Activated CD4-positive, alpha-beta T cell treated with anti-CD3 and anti-CD28 coated beads, Interleukin-10, Interleukin-2, amounts not matched to agents 100 ng/mL and 50 ng/mL, durations not matched to agents 16 hours and 8 hours (primary cell): ENCODE results near the gene MRPL50.
"Not testable (repeated sequence)": the region's sequence is repeated elsewhere in the genome, so short reads cannot be mapped to it uniquely, and the experiment has no call there.

Experiments
- DNase-seq: peaks from one replicate; pipeline ENCODE4 v3.0.0-alpha.2; 2020

The MRPL50 gene

DNA sequence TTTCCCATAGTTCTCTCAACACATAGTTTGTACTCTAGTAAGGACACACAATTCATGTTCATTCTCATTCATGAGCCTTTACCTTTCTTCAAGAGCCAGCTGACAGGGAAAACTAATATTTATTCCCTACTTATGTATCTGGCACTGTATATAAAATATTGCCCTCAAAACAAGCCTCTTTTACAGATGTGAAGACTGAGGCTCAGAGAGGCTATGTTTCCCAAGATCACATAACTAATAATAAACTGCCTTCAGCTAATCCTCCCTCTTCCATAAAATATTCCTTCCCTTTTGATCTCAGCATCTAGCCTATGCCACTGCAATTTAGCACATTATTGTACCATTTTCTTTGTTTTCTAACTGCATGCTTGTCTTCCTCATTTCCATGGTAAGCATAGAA lies 19.0 kb upstream of the MRPL50 start:
- DNase-seq: no peak

GRCh38 chr9:101415578-101415977 lies 17.2 kb upstream of the MRPL50 start:
- DNase-seq: no peak

GRCh38 chr9:101414839-101415238 lies 16.4 kb upstream of the MRPL50 start:
- DNase-seq: no peak

DNA sequence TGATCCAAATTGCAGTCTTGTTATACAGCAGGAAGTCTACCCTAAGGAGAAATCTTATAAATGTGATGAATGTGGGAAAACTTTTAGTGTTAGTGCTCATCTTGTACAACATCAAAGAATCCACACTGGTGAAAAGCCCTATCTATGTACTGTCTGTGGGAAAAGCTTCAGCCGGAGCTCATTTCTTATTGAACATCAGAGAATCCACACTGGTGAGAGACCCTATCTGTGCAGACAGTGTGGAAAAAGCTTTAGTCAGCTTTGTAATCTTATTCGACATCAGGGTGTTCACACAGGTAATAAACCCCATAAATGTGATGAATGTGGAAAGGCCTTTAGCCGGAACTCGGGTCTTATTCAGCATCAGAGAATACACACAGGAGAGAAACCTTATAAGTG lies 10.7 kb upstream of the MRPL50 start:
- DNase-seq: no peak

- DNase-seq: no peak
Observed at GRCh38 chr9:101408374-101409078, 10.1 kb upstream of the MRPL50 start.

DNA sequence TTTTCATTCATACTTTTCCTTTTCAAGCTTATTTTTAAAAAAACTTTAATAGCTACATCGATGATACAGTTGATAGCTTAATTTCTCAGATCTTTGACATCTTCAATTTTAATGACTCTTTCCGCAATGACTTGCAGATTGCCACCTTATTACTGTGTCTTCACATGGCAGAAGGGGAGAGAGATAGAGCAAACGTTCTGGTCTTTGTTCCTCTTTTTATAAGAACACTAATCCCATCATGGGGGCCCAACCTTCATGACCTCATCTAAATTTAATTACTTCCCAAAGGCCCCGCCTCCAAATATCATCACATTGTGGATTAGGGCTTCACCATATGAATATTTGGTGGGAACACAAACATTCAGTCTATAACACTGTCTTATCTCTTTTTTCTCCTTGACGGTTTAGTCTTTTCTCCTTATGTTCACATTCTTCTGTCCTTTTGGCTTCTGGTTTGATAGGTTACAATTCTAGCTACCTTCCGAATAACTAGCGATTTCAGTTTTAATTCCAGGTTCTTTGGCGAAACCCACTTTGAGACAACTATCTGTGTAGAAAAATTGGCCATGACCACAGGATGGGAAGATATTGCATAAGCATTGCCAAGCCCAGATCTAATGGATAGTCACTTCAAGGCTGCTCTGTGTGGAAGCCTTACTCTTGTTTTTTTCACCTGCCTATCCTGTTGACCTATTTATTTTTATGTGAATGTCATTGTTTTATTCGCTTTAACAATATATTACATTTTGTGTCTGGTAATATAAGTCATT lies 5.3 kb upstream of the MRPL50 start:
- DNase-seq: no peak

DNA sequence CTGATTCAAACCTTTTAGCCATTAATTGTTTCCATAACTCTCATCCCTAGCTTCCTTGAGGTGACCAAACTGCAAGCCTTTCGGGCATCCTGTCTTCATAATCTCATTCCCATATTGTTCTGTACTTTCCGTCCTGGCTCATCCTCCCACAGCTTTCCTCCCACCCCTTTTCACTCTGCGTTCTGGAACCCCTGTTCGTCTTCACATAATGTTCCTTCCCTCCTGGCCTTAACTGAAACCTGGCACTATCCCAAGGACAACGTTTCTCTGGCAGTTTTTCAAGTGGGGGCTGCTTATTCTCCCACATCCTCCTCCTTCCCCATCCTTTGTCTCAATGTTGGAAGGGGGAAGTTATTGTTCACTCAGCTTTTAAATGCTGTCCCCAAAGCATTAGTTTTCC lies 1.7 kb upstream of the MRPL50 start:
- no peak for DNase-seq

DNA sequence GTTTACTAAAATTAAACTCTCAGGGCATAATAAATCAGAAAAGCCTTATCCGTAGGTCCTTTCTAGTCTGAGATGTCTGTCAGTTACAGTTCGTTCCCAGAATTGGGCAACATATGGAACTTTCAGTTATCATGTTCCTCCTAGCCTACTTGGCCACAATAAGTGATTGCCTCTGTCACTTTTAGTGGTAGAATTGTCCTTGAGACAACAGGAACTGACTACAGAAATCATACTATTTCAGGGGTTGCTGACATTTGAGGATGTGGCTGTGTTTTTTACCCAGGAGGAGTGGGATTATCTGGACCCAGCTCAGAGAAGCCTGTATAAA lies 1.2 kb upstream of the MRPL50 start:
- DNase-seq: peak; percentile 18

DNA sequence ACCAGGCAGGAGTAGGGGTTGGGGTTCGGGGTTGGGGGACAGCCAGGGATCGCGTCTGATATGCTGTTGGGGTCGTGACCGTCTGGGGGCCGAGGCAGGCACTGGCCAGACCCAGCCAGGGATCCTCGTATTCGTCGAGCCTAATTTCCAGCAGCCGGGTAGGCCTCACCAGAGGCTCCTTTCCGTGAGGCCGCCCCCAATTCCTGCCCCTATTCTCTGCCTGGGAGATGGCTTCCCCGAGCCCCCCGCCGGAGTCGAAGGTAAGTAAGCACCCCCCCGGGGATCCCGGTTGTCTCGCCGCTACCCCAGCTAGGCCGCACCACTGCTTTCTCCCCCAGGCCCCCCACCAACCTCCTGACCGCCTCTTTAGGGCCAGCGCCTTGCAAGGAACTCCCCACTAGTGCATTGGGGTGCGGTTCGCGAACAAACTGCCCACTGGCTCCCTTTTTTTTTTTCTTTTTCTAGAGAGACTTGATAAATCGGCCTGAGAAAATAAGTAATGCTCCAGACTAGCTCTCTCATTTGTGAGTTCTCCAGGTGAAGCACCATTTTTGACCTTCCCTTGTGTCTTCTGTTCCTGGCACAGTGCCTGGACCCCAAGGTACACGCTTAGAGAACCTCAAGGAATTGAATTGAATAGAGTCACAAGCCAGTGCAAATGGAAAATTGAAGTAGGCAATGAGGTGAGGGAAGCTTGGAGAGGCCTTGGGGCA lies 668 bp upstream of the MRPL50 start:
- no peak for DNase-seq

DNA sequence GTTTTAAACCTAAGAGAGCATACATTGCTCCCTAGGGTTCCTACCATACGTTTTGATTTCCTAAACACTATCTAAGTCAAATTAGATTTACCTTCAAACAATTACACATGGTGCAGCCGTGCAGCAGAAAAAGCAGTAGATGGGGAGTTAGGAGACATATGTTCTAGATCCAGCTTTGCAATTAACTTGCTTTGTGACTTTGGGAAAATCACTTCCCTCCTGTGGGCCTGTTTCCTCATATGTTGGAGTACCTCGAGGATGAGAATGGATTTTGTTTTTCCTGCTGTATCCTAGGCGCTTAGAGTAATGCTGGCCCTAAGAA lies 711 bp downstream of the MRPL50 start:
- DNase-seq: no peak

GRCh38 chr9:101394687-101395086 lies 3.7 kb downstream of the MRPL50 start:
- DNase-seq: no peak

DNA sequence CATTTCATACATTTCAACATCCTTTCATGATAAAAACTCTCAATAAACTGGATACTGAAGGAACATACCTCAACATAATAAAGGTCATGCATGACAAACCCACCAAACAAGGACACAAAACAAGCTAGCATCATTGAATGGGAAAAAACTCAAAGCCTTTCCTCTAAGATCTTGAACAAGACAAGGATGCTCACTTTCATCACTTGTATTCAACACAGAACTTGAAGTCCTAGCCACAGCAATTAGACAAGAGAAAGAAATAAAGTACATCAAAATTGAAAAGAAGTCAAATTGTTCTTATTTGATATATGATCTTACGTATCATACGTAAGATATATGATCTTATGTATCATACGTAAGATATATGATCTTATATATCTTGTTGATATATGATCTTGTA lies 5.3 kb downstream of the MRPL50 start:
- DNase-seq: no peak

DNA sequence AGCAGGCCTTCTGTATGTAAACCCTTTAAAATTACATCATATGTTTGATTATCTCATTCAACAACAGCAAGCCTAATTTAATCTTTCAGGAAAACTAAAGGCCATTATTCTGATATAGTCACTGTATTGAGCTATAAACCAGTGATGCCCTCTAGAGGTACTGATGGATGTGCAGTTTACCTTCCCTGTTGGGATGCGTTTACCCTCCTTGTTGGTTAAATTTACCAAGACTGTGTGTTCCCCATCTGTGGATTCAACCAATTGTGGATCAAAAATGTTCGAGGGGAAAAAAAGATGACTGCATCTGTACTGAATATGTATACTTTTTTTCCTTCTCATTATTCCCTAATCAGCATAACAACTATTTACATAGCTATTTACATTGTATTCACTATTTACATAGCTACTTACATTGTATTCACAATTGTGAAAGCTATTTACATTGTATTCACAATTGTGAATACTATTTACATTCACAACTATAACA lies 9.9 kb downstream of the MRPL50 start:
- no peak for DNase-seq

DNA sequence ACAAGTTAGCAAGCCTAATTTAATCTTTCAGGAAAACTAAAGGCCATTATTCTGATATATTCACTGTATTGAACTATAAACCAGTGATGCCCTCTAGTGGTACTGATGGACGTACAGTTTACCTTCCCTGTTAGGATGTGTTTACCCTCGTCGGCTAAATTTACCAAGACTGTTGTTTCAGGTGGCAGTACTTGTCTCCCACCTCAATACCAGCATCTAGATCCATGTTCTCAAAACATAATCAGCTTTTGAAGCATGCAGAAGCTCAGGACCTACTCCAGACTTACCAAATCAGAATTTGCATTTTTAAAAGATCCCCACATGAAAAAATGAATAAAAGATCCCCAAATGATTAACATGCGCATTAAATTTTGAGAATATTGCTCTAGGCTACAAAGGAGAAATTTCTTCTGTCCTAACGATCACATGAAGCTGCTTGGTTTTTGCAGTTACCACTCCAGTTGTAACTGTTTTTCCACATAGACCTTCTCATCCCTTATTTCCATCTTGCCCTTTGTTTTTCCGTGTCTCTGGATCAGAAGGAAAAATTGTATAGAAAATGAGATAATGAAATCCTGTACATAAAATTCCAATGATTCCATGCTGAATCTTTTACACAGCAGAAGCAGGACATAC lies 10.4 kb downstream of the MRPL50 start:
- peak; percentile 44 for DNase-seq

DNA sequence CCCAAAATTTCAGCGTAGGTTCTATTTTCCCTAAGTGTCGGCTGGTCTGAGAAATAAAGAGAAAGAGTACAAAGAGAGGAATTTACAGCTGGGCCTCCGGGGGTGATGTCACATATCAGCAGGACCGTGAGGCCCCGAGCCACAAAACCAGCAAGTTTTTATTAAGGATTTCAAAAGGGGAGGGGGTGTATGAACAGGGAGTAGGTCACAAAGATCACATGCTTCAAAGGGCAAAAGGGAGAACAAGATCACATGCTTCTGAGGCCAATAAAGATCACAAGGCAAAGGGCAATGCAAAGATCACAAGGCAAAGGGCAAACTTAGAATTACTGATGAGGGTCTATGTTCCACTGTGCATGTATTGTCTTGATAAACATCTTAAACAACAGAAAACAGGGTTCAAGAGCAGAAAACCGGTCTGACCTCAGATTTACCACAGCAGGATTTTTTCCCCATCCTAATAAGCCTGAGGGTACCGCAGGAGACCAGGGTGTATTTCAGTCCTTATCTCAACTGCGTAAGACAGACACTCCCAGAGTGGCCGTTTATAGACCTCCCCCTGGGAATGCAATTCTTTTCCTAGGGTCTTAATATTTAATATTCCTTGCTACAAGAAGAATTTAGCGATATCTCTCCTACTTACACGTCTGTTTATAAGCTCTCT lies 13.4 kb downstream of the MRPL50 start, which contains the start of gene BAAT:
Gene BAAT (minus strand): TSS at position 134 of the 664 bp plus-strand sequence. CDS start 13,602 bp downstream, outside the sequence.
- not testable (repeated sequence) for DNase-seq

DNA sequence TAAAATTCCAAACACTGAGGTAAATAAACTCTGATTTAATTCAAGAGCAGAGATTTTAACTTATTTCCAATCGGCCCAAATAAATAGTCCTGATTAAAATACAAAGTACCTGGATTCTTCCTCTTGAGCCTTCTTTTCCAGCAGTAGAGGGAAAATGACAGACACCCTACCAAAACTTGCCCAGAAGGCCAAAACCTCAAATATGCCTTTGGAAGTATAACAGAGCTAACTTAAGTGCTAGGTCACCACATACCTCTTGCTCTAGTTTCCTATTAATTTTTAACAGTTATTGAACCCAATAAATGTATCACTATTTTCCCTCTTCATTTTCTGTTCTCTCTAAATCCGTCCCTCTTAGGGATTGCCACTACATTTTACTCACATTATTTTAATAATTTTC lies 15.1 kb downstream of the MRPL50 start:
- no peak for DNase-seq

DNA sequence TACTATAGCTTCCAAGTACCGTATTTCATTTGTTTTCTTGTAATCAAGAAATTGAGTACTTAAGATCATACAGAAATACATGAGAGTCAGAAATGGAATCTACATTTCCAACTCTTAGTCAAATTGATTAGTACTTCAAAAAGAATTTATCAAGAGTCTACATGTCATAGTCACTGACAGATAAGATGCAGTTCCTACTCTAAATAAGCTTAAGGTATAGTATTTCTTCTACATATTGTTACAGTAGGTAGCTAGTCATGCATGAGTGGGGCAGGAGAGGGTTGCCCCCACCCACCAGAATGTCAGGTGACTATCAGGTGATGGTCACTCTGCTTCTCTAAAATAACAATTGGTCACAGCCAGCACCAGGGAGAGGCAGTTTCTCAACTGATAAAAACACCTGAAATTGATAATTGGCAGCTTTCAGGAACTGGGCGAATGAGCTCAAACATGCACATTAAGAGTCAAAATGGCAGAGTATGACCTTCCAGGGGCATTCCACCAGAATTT lies 16.5 kb downstream of the MRPL50 start:
- no peak for DNase-seq

GRCh38 chr9:101381118-101381517 lies 17.3 kb downstream of the MRPL50 start:
- no peak for DNase-seq

- DNase-seq: no peak
Observed at GRCh38 chr9:101380295-101380694, 18.1 kb downstream of the MRPL50 start.

GRCh38 chr9:101376111-101376848 lies 22.1 kb downstream of the MRPL50 start:
- no peak for DNase-seq

DNA sequence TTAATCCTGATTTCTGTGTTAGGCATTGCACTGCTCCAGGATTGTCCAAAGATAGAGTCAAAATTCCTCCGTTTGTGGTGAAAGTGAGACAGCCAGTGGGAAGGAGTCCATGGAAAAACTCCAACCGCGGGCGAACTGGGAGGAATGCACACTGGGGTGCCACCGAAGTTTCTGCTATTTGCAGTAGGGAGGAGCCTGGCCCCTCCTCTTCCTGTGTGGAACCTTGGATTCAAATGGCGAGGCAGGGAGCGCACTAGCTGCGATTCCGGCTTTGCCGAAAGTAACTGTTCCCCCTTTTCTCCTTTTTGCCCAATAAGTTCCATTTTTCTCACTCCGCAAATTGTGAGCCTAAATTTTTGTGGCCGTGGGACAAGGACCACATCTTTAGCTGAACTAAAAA lies 22.9 kb downstream of the MRPL50 start:
- DNase-seq: no peak
